K562 (cell line): ENCODE results near the gene APP. TPM values are rescaled to one million over a fixed set of nuclear protein-coding genes. Genes with fewer than 3 reads are reported as not detected.

ENCODE experiments used
- ATAC-seq: fragments of 200-7000 bp; cut with Tn5 transposase; 3 replicates; pipeline ENCODE4 v1.9.1; 2020; ENCODE audit warnings: moderate library complexity
- BruUV-seq: library from RNA; stranded (reverse); fragments of 400-500 nt; replicated peaks from 2 replicates; lab custom pipeline; 2021; lab: Mats Ljungman, UMichigan
- CTCF ChIA-PET: fragments of 300-600 bp; formaldehyde crosslinking; extraction: SDS; loops from one replicate; lab custom pipeline; 2021; ENCODE audit warnings: low intra/inter-chr PET ratio; lab: Yijun Ruan, JAX
- POLR2A ChIA-PET: fragments of 300-600, 350-650 bp; sonication (Branson Sonifier 250); formaldehyde crosslinking; extraction: SDS; loops from one replicate; lab custom pipeline; 2021; ENCODE audit warnings: antibody characterized with exemption, inconsistent platforms; lab: Yijun Ruan, JAX
- DNase-seq, 4 experiments: peaks; one replicate each; pipeline versions ENCODE4 v3.0.0 to v3.0.0-alpha.2; 2011 to 2018; ENCODE audit warnings: low spot score in 3 of 4, mixed read lengths in 3 of 4; ENCODE audit errors: extremely low read depth in 1 of 4
- FAIRE-seq: peaks from 2 replicates; lab custom pipeline; 2011; peaks lifted over from hg19 to GRCh38; lab: Jason Lieb, UNC
- H2AFZ ChIP-seq: 2 replicates; pipeline ENCODE4 v1.6.0; 2011; ENCODE audit warnings: low read depth, low read length, control low read depth, inconsistent platforms
- H3K27ac ChIP-seq: fragments of 200-600 bp; 3 replicates; pipeline ENCODE4 v1.8.0; 2011; ENCODE audit warnings: low read depth, mild to moderate bottlenecking, control low read depth, inconsistent platforms, low read length, moderate library complexity, mixed read lengths; ENCODE audit errors: extremely low read depth
- H3K27me3 ChIP-seq, 2 experiments: fragments of 300-600 bp in 1 of 2; 2 replicates in 1 of 2; 3 replicates in 1 of 2; pipeline versions ENCODE4 v1.6.0 to v1.8.0; 2011; ENCODE audit warnings: inconsistent platforms in 2 of 2, low read length in 2 of 2, mild to moderate bottlenecking in 1 of 2, mixed read lengths in 1 of 2, moderate library complexity in 1 of 2; ENCODE audit not compliant: control insufficient read depth in 2 of 2, insufficient read depth in 2 of 2
- H3K36me3 ChIP-seq: fragments of 300-600 bp; 3 replicates; pipeline ENCODE4 v1.8.0; 2011; ENCODE audit warnings: mild to moderate bottlenecking, low read length, inconsistent platforms; ENCODE audit not compliant: control insufficient read depth, insufficient read depth
- H3K4me1 ChIP-seq, 2 experiments: fragments of 200-600 bp in 1 of 2; replicated peaks in 1 of 2; 2 replicates in 1 of 2; 3 replicates in 1 of 2; pipeline versions ENCODE4 v1.5.1 to v1.8.0; 2011; ENCODE audit warnings: inconsistent platforms in 2 of 2, low read length in 2 of 2, mild to moderate bottlenecking in 1 of 2, mixed read lengths in 1 of 2, moderate library complexity in 1 of 2; ENCODE audit not compliant: control insufficient read depth in 2 of 2, insufficient read depth in 2 of 2
- H3K4me2 ChIP-seq: 2 replicates; pipeline ENCODE4 v1.6.1; 2011; ENCODE audit warnings: low read length, control low read depth, inconsistent platforms, mixed read lengths; ENCODE audit not compliant: insufficient read depth
- H3K4me3 ChIP-seq: fragments of 200-600 bp; sonication (generic), shearing (Covaris generic); 2 replicates; pipeline ENCODE4 v1.5.1; 2016; ENCODE audit warnings: control low read depth, inconsistent platforms
- H3K79me2 ChIP-seq: fragments of 200-600 bp; 3 replicates; pipeline ENCODE4 v1.8.0; 2011; ENCODE audit warnings: low read length, inconsistent platforms; ENCODE audit not compliant: control insufficient read depth, insufficient read depth
- H3K9ac ChIP-seq, 2 experiments: 2 replicates each; pipeline versions ENCODE4 v1.6.0 to v1.6.1; 2011; ENCODE audit warnings: low read depth in 2 of 2, low read length in 2 of 2, control low read depth in 1 of 2, inconsistent platforms in 1 of 2, mild to moderate bottlenecking in 1 of 2, mixed read lengths in 1 of 2; ENCODE audit not compliant: insufficient read depth in 1 of 2
- H3K9me1 ChIP-seq: one replicate; pipeline ENCODE4 v1.6.0; 2011; ENCODE audit warnings: inconsistent platforms, mild to moderate bottlenecking, low read length, moderate library complexity; ENCODE audit not compliant: control insufficient read depth, insufficient read depth
- H3K9me3 ChIP-seq: replicated peaks from 2 replicates; pipeline ENCODE4 v1.5.1; 2011; ENCODE audit warnings: low read depth, low read length, inconsistent platforms; ENCODE audit not compliant: control insufficient read depth, insufficient read depth
- H4K20me1 ChIP-seq: replicated peaks from 2 replicates; pipeline ENCODE4 v1.6.1; 2011; ENCODE audit warnings: low read length, inconsistent platforms, mixed read lengths; ENCODE audit not compliant: control insufficient read depth, insufficient read depth
- FIP1L1 ChIP-seq: fragments of 200-400 bp; formaldehyde crosslinking; IDR thresholded peaks from 2 replicates; pipeline ENCODE4 v1.6.1; 2018; ENCODE audit warnings: mild to moderate bottlenecking, low read depth, low read length; ENCODE audit not compliant: poor library complexity, severe bottlenecking
- HOMEZ ChIP-seq: fragments of 250-450 bp; sonication (Bioruptor Pico); IDR thresholded peaks from 2 replicates; pipeline ENCODE4 v1.4.0; 2020; ENCODE audit warnings: mild to moderate bottlenecking, moderate library complexity
- NBN ChIP-seq: fragments of 450-650 bp; IDR thresholded peaks from 2 replicates; pipeline ENCODE4 v1.6.1; 2016; ENCODE audit warnings: low read depth, mild to moderate bottlenecking
- NR1H2 ChIP-seq: sonication (generic); formaldehyde crosslinking; IDR thresholded peaks from 2 replicates; pipeline ENCODE4 v1.4.0; 2020; ENCODE audit warnings: mild to moderate bottlenecking, missing genetic modification reagents
- POLR2AphosphoS5 ChIP-seq: IDR thresholded peaks from 2 replicates; pipeline ENCODE4 v1.6.1; 2011; ENCODE audit warnings: mild to moderate bottlenecking, low read depth, low read length, moderate library complexity; ENCODE audit not compliant: control insufficient read depth, insufficient read depth
- PURB ChIP-seq: sonication (generic); formaldehyde crosslinking; IDR thresholded peaks from 2 replicates; pipeline ENCODE4 v1.9.0; 2021; ENCODE audit warnings: low read depth, mild to moderate bottlenecking, missing genetic modification reagents
- SAFB ChIP-seq: fragments of 200-400 bp; formaldehyde crosslinking; IDR thresholded peaks from 2 replicates; pipeline ENCODE4 v1.6.1; 2017; ENCODE audit warnings: low read depth, low read length, borderline replicate concordance
- SAP30 ChIP-seq: fragments of 200-600 bp; sonication (generic); IDR thresholded peaks from 2 replicates; pipeline ENCODE4 v1.6.1; 2012; ENCODE audit warnings: borderline replicate concordance, low read depth, mild to moderate bottlenecking, moderate library complexity, low read length, control low read depth, inconsistent platforms; ENCODE audit not compliant: insufficient read depth, poor library complexity, severe bottlenecking
- TCF3 ChIP-seq: sonication (generic); formaldehyde crosslinking; IDR thresholded peaks from 2 replicates; pipeline ENCODE4 v1.4.0; 2020; ENCODE audit warnings: mild to moderate bottlenecking, missing genetic modification reagents
- ZBTB34 ChIP-seq: fragments of 250-450 bp; sonication (Bioruptor Pico); IDR thresholded peaks from 2 replicates; pipeline ENCODE4 v1.8.0; 2021; ENCODE audit warnings: mild to moderate bottlenecking, moderate library complexity
- ZBTB8A ChIP-seq: fragments of 450-650 bp; IDR thresholded peaks from 2 replicates; pipeline ENCODE4 v1.6.1; 2018; ENCODE audit warnings: mild to moderate bottlenecking, moderate library complexity; ENCODE audit not compliant: partially characterized antibody
- ZNF232 ChIP-seq: sonication (generic); formaldehyde crosslinking; IDR thresholded peaks from 2 replicates; pipeline ENCODE4 v1.8.0; 2022; ENCODE audit warnings: mild to moderate bottlenecking, missing genetic modification reagents
- ZNF699 ChIP-seq: fragments of 250-450 bp; sonication (Bioruptor Pico); IDR thresholded peaks from 2 replicates; pipeline ENCODE4 v1.8.0; 2021; ENCODE audit warnings: mild to moderate bottlenecking, moderate library complexity; ENCODE audit not compliant: insufficient replicate concordance
- WGBS: fragments of 100-300 bp; shearing (Covaris generic); methylation state at CpG from one replicate; pipeline ENCODE4 v1.1.6; 2016; ENCODE audit warnings: low coverage, mixed read lengths; ENCODE audit not compliant: insufficient coverage; ENCODE audit errors: missing lambda C conversion rate; 5-methylcytosine and 5-hydroxymethylcytosine counted together
- in situ Hi-C: fragments of 300-500 bp; cut with MboI; formaldehyde crosslinking; loops from 4 replicates; pipeline ENCODE4 v1.15.0; 2018; ENCODE audit warnings: inconsistent platforms, mixed read lengths
- intact Hi-C: fragments of 100-400 bp; cut with micrococcal nuclease; formaldehyde crosslinking; loops from 2 replicates; pipeline ENCODE4 v1.14.2; 2022
- polyA plus RNA-seq, 8 experiments: library from polyadenylated mRNA; depleted of rRNA in 4 of 8; stranded (reverse) in 5 of 8; unstranded in 3 of 8; fragments of >200 nt; fragmentation: Nextera tagmentation in 2 of 8; fragmentation: Illumina TruSeq in 1 of 8; extraction: Ambion mirVana in 2 of 8; extraction: Trizol in 1 of 8; gene quantifications; 2 replicates each; pipeline versions ENCODE4 v1.2.1 to v1.2.3, GENCODE V29; 2011 to 2014; ENCODE audit warnings: inconsistent platforms in 1 of 8, missing spikeins in 1 of 8
- total RNA-seq, 7 experiments: library from RNA; depleted of rRNA in 6 of 7; stranded (reverse); fragments of >200 nt in 6 of 7; fragmentation: Illumina TruSeq in 2 of 7; extraction: Trizol in 2 of 7; gene quantifications; 2 replicates each; pipeline versions ENCODE4 v1.2.1 to v1.2.3, GENCODE V29; 2011 to 2021; ENCODE audit warnings: low replicate concordance in 1 of 7

APP gene
- total and polyA plus RNA-seq, 9 of the 15 experiments (the other 6 are each of a cell fraction or from before 2014, with no cell fraction given) = 0.01 to 1.5 (median 0.16) TPM; not detected in 5

GRCh38 chr21:25906587-25906986 lies 264.0 kb downstream of the APP start:
- FAIRE-seq = no peak
- intact Hi-C loops = no loop called here

More at GRCh38 chr21:25906587-25906986, 264.0 kb downstream of the APP start:
- no peaks in the 10 kb centered on the region for H3K4me1 ChIP-seq
- H3K36me3 ChIP-seq = no peaks in the 10 kb centered on the region
- no peaks in the 10 kb centered on the region for H3K9me3 ChIP-seq
- H3K79me2 ChIP-seq = no peaks in the 10 kb centered on the region
- no peaks in the 10 kb centered on the region for H3K27me3 ChIP-seq
- DNase-seq = no peak
- no TSS peak for BruUV-seq
- no peak overlapping the region for H3K27ac ChIP-seq
- POLR2A ChIA-PET = no interaction called here
- CTCF ChIA-PET = no interaction called here
- H2AFZ ChIP-seq = no peak overlapping the region
- no peaks in the 10 kb centered on the region for H3K9me1 ChIP-seq
- no peaks in the 10 kb centered on the region for H4K20me1 ChIP-seq
- in situ Hi-C loops = no loop called here
- TF ChIP-seq FIP1L1 (no peak), NR1H2 (CRISPR knock-in tag) (no peak), ZBTB8A (no peak), ZNF232 (no peak), SAP30 (no peak), HOMEZ (CRISPR knock-in tag) (no peak), SAFB (no peak), POLR2AphosphoS5 (no peak), ZNF699 (CRISPR knock-in tag) (no peak), NBN (no peak), TCF3 (CRISPR knock-in tag) (no peak), PURB (CRISPR knock-in tag) (no peak), ZBTB34 (CRISPR knock-in tag) (no peak)
- TF ChIP-seq, all 486 proteins: peak for 0
- no peak for ATAC-seq
- H3K4me2 ChIP-seq = no peak overlapping the region
- H3K4me3 ChIP-seq = no peak overlapping the region
- under 1% methylated on average over 7 of the region's 7 CpGs for WGBS
- no peak overlapping the region for H3K9ac ChIP-seq
